Activated CD4-positive, alpha-beta T cell treated with anti-CD3 and anti-CD28 coated beads, Interleukin-2, amount 50 U/mL, for 1 hour (primary cell): ENCODE data around the gene GCNT2.
"Not testable (repeated sequence)": the region's sequence is repeated elsewhere in the genome, so short reads cannot be mapped to it uniquely, and the experiment has no call there.

ENCODE experiments used
- DNase-seq: peaks from one replicate; pipeline ENCODE4 v3.0.0-alpha.2; 2020

Gene GCNT2

DNA sequence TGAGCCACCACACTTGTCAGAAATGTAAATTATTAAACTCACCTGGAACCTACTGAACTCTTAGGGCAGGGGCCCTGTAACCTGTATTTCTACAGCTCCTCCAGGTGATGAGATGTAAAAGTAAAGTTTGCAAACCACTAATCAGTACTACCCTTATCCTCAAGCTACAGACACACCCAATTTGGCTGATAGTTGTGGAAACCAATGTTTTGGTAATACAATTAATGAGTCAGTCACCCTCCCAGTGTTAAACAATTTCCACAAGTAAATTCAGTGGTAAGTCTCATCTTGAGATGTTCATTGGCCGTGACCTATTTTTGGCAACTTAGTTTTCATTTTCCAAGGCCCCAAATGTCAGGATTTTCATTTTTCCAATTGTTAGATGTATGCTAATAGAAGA is 29.6 kb downstream of the GCNT2 start:
- DNase-seq = no peak

DNA sequence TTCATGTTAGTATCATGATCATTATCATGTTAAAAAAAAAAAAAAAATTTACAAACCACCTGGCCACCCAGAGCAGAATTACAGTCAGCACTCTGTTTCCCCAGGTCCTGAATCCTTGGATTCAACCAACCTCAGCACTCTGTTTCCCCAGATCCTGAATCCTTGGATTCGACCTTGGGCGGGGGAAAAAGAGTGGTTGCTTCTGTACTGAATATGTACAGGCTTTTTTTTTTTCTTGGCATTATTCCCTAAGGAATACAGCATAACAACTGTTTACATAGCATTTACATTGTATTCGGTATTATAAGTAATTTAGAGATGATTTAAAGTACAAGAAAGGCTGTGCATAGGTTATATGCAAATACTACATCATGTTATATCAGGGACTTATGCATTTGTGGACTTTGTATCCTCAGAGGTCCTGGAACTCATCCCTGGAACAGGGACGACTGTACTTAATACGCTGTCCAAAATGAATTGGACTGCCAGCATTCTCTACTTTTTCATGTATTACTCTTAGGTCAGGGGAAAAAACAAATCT is 31.2 kb downstream of the GCNT2 start:
- no peak for DNase-seq

DNA sequence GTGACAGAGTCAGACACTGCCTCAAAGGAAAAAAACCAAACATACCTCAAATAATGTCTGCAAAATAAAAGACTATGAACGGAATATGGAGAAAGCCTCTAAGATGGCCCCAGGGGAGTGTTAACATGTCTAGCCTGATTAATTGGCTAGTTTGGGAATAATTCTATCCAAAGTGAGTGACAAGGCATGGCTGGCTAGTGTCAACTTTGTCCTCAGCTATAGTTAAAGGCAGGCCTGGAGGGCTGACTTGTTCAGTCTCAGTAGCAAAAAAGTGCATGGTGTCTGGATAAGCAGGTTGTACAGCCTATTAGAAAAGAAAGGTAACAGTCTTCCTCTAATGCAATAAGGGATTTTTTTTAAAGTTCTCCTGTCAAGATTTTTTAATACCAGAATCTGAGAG is 32.7 kb downstream of the GCNT2 start:
- no peak for DNase-seq

DNA sequence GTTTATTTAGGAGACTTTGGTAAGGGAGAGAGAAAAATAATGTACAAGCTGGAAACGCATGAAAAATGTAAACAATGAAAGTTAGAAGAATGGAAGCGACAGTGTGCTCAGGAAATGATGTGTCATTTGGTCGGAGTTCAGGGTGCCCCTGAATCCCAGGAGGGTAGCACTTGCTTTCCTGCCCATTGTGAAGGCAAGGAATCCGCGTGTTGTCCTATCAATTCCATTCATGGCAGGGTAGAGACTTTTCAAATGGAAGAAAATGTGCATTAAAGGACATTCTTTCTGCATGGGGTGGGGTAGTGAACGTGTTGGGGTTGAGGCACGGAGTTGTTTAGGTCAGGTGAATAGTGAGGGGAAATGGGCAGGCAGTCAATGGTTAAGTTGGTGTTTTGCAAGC is 33.7 kb downstream of the GCNT2 start:
- no peak for DNase-seq

DNA sequence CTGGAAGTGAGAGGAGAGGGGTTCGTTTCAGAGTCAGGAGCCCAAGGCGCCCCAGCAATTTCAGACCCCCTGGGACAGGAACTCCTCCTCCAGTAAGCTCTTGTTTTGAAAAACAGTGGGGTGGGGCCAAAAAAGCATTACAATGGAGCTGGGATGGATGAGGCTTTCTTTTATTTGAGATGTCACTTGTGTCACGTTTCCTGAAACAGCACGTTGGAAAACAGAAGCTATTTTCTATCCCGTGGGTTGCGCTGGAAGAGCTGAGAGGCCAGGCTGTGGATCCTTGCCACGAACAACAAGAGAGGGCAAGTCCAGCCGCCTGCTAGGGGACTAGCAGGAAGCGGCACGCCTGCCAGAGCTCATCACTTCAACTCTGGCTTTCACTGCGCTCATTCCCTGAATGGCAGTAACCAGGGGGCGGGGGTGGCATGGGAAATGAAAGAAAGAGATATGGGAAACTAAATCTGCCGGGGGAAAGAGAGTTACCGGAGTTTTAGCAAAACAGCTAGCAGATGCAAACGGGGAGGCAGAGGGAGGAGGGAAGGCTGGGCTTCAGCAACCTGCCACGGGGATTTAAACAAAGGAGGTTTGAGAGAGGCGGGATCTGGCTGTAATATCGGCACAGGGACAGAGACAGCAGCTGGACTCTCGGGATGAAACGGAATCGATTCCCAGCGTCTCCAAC is 34.6 kb downstream of the GCNT2 start:
- no peak for DNase-seq

DNA sequence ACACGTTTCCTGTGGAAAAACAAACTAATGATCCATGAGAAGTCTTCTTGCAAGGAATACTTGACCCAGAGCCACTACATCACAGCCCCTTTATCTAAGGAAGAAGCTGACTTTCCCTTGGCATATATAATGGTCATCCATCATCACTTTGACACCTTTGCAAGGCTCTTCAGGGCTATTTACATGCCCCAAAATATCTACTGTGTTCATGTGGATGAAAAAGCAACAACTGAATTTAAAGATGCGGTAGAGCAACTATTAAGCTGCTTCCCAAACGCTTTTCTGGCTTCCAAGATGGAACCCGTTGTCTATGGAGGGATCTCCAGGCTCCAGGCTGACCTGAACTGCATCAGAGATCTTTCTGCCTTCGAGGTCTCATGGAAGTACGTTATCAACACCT is 35.4 kb downstream of the GCNT2 start:
- no peak for DNase-seq

DNA sequence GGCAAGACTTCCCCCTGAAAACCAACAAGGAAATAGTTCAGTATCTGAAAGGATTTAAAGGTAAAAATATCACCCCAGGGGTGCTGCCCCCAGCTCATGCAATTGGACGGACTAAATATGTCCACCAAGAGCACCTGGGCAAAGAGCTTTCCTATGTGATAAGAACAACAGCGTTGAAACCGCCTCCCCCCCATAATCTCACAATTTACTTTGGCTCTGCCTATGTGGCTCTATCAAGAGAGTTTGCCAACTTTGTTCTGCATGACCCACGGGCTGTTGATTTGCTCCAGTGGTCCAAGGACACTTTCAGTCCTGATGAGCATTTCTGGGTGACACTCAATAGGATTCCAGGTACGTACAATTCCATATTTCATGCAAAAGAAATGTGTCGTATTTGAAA is 35.8 kb downstream of the GCNT2 start:
- DNase-seq = no peak

DNA sequence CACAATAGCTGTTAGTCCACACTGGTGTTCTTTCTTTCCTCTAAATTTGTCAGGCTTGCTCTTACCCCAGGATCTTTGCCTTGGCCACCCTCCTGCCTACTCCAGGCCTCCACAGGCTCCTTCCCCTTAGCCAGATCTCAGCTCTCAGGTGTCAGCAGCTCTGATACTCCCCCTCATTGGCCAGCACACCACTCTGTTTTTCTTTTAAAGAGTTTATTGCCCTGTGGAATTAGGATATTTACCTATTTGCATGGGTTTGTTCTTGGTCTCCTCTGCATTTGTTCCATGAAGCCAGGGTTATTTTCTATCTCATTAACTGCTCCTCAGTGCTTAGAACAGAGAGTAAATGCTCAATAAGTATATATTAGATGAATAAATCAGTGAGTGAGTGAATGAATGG is 36.8 kb downstream of the GCNT2 start:
- DNase-seq = no peak

DNA sequence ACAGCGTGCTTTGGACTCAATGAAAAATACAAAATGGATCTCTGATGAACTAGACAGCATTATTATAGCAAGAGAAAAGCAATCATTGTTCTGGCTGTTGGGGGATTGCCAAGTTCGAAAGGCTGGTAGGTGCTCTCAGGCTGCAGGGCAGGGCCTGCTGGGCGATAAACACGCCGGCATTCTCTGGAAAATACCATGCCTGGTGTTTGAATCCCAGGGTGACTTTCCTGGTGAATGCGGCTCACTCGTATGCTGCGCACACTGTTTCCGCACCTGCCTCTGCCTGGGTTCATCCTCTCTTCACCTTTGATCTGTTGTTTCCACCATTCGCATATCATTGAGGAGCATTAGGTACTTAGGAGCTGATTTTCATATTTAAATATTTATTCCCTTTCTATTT is 37.4 kb downstream of the GCNT2 start:
- DNase-seq = no peak

DNA sequence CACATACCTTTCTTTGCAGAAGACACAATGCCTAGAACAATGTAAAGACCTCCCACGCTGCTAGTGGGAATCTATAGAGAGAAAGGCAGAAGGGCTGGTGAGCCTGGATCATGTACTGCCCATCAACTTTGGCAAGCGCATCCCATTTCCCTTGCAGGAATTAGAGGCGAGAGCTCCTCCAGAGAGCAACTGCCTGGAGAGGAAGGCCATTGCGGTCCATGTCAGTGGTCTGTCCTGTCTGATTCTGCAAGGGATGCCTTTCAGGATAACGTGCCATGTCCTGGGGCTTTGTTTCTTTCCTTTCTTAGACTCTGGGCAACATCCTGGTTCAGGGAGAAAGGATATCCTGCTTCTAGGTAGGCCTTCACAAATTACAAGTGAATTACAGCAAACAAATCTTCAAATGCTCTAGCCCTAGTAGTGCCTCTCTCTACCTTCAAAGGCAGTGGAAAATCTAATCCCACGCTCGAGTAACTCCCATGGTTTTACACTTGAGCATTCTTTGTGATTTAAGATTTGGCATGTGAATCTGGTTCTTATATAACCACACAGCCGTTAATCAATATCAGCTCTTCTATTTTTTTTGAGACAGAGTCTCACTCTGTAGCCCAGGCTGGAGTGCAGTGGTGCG is 38.5 kb downstream of the GCNT2 start:
- DNase-seq = no peak

DNA sequence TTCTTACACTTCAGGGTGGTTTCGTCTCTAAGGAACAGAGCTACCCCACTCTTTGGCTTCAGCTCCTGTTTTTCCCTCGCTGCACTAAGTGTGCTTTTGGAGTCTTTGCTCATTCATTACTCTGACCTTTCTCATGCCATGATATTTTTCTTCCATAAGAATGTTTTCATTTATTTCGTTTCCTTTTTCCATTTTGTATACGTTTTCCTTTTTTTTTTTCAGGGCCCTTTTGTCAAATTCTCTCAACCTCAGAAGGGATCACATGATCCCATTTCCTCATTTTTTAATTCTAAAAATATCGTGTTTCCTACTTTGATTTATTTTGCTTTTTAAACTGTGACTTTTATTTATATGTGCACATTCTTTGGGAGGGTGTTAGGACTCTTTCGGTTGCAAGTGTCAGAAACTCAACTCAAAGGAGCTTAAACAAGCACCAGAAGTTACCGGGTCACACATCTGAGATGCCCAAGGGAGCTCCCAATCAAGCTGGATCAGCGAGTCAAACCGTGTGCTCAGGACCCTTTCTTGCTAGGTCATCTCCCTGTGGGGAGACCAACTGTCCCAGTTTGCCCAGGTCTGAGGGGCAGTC is 40.6 kb downstream of the GCNT2 start:
- DNase-seq = no peak

DNA sequence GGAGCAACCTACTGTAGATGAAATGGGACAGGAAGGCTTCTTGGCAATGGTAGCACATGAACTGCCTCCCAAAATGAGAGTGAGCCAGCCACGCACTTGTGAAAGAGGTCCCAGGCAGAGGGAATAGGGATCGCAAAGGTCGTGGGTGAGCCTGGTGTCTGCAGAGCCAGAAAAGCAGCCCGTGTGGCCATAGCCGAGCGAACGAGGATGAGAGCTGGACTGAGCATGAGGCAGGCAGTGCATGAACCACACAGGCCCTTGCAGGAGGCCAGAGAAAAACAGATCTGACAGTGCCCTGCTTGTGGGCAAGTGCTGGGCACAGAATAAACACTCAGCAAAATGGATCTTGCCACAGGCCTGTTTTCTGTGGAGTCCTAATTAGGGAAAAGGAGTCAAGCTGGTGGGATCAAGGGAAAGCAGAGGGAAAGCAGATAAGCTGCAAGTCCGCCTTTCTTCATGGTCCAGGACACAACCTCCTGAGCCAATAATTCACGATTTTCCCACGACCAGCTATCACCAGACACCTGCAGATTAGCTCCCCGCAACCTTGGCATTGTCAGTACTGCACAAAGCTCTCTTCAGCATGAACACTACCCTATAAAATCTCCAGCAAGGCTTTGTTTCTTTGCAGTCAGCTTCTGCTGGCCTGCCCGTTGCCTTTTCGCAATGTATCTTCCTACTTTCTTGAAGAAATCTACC is 44.0 kb downstream of the GCNT2 start:
- no peak for DNase-seq

DNA sequence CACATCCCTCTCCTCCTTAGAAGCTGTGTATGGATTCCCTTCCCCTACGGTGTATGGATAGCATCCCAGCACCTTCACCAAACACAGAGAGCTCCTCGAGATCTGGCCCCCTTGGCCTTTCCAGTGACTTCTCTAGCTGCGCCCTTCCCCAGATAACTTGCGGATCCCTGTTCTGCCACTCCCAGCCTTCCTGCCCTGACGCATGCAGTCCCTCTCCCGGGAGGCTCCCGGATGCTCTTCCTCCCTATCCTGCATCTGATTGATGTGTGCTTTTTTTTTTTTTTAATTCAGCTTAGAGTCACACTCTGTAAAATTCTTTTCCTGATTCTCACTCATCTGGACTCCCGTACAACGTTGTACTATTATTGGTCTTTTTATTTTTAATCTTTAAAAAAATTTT is 44.8 kb downstream of the GCNT2 start:
- no peak for DNase-seq

DNA sequence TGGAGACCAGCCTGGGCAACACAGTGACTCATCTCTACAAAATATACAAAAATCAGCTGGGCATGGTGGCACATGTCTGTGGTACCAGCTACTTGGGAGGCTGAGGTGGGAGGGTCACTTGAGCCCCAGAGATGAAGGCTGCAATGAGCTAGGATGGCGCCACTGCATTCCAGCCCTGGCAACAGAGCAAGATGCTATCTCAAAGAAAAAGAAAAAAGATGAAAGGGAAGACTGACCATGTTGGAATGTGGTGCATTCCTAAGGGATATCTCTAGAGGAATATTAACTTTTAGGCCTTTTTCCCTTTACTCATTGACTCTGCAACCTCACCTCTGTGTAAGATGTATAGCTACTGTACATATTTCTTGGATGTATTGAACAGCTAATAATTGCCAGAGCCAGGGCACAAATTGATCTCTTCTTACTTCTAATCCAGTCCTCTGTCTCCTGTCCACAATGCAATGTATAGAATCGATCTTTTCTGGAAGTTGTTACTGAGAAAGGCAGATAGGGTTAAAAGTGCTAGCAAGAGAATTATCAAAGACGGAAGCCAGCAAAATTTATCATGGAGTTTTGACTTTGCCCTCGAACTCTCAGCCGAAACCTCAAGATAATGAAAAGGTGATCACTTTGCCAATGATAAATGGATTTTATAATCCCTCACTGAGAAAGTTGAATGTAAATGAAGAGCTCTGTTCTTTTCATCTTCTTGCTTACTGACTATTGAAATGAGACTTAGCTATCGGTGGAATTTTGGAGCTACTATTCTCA is 46.3 kb downstream of the GCNT2 start:
- DNase-seq = no peak

DNA sequence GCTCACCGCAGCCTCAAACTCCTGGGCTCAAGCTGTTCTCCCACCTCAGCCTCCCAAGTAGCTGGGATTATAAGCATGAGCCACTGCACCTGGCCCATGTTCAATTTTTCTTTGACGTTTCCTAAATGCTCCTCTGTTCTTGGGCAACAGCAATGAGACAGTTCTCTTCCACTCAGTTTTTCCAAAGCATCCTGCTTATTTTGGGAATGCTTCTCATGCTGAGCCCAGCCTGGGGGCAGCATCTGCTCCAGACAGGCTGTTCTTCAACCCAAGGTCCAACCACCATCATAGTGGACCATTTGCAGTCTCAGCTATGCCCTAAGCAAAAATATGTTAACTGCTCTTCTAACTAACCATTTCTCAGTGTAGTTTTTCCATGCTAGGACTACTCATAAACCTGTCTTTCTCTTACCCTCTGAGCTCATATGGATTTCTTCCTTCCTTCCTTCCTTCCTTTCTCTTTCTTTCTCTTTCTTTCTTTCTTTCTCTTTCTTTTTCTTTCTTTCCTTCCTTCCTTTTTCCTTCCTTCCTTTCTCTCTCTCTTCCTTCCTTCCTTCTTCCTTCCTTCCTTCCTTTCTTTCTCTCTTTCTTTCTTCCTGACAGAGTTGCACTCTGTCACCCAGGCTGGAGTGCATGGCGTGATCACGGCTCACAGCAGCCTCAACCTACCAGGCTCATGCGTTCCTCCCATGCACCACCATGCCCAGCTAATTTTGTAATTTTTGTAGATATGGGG is 48.4 kb downstream of the GCNT2 start:
- no peak for DNase-seq

DNA sequence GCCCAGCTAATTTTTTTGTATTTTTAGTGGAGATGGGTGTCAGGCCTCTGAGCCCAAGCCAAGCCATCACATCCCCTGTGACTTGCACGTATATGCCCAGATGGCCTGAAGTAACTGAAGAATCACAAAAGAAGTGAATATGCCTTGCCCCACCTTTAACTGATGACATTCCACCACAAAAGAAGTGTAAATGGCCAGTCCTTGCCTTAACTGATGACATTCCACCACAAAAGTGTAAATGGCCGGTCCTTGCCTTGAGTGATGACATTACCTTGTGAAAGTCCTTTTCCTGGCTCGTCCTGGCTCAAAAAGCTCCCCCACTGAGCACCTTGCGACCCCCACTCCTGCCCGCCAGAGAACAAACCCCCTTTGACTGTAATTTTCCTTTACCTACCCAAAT is 54.4 kb downstream of the GCNT2 start:
- DNase-seq = not testable (repeated sequence)

DNA sequence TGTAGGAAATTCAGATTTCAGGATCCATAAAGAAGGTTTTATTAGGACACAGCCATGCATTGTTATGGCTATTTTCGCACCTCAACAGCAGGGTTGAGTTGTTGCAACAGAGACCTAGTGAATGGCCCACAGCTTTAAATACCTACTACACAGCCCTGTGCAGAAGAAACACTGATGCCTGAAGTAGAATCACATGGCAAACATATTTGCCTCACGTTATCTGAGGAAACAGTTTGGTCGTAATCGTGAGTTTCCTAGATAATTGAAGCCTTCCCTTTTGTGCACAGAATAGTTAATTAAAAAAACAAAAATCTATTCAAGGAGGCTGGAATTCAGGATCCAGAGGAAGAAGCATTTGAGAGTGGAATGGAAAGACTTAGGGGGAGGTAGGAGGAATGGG is 55.1 kb downstream of the GCNT2 start:
- DNase-seq = no peak

DNA sequence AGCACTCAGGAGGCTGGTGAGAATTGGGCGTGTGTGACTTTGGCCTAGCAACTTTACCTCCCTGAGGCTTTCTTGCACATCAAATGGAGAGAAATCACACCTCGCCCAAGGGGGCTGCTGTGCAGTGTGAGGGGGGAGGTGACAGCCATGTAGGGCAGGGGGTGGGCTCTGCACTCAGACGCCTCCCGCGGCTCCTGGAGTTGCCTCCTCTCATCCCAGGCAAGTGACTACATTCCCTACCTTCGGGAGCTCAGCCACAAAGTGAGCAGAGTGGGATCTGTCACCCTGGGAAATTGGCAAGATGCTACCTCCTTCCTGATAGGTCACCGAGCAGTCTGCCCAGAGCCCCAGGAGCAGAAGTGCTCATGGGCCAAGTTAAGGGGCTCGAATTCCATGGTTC is 56.0 kb downstream of the GCNT2 start:
- no peak for DNase-seq

DNA sequence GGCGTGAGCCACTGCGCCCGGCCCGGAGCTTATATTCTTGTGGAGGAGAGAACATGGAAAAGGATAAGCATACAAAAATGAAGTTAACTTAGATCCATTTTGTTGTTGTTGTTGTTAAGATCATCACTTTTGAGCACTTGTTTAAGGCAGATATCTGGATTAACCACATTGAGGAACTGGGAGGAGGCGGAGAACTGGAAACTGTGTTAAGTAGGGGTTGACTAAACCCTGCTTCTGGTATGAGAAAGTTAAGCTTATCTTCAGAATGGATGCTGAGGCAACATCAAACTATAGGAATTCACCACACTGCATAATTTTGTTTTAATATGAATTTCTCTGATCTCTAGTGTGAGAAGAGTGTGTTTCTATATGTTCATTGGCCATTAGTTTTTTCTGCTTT is 57.6 kb downstream of the GCNT2 start:
- no peak for DNase-seq

DNA sequence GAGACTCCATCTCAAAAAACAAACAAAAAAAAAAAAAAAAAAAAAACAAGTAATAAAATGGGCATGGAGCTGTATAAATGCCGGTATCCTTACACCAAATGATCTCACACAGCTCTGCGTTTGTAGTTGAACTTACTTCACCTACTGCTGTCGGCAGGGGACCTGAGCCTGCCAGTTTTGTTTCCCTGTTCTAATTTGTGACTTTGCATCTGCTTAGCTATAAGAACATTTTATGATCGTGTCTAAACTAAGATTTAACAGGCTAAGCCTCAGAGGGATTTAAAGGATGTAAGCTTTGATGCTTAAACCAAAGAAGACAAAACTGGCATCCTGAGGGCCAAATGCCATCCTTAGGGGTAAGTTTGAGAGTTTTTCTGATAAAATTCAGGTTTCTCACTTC is 58.7 kb downstream of the GCNT2 start:
- no peak for DNase-seq

DNA sequence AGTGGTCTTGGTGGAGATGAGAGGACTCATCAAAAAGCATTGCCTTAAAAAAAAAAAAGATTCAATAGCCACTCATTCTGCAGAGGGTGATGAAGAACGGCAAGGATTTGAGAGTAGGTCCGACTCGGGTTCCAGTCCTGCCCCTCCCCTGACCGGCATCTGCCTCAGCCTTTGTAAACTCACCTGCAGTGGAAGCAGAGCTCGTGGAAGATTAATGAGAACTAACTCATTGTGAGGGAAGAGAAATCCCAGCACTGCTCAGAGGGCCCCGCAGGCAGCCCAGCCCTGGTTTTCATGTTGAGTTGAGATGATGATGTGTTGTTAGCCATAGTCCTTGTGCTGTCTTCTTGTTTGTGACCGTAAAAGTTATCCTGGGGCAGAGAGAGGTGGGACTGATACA is 59.4 kb downstream of the GCNT2 start:
- DNase-seq = no peak

DNA sequence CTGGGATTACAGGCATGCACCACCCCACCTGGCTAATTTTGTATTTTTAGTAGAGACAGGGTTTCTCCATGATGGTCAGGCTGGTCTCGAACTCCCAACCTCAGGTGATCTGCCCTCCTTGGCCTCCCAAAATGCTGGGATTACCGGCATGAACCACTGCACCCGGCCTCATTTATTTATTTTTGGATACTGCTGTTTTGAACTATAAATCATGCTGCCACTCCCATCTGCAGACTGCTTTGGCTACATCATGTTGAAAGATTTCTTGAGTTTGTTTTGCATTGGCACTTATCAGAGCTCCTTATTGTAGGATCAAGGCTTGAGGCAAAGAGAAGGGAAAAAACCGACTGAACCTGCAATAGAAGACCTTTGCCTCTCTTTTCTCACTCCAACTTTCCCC is 60.3 kb downstream of the GCNT2 start:
- not testable (repeated sequence) for DNase-seq
